Upper lobe of left lung (tissue), 4 donors: Measurements from ENCODE around the gene PRDM16.

Experiments
- POLR2A ChIP-seq, 4 donors: fragments of 450-650 bp; IDR thresholded peaks; one replicate each; pipeline ENCODE4 v1.5.1; 2016 to 2017; ENCODE audit warnings: antibody characterized with exemption in 4 of 4, mild to moderate bottlenecking in 2 of 4
- POLR2AphosphoS5 ChIP-seq, 2 donors: sonication (generic); formaldehyde crosslinking; IDR thresholded peaks; one replicate each; pipeline ENCODE4 v1.5.1; 2017; ENCODE audit warnings: antibody characterized with exemption in 2 of 2
- TF ChIP-seq, protein P1 (sequence below), 6 experiments: fragments of 450-650 bp in 4 of 6; fragments of 200-600 bp in 2 of 6; sonication (generic) in 2 of 6; IDR thresholded peaks; one replicate each; pipeline ENCODE4 v1.5.1; 2016 to 2019; ENCODE audit warnings: antibody characterized with exemption in 6 of 6

DNA sequence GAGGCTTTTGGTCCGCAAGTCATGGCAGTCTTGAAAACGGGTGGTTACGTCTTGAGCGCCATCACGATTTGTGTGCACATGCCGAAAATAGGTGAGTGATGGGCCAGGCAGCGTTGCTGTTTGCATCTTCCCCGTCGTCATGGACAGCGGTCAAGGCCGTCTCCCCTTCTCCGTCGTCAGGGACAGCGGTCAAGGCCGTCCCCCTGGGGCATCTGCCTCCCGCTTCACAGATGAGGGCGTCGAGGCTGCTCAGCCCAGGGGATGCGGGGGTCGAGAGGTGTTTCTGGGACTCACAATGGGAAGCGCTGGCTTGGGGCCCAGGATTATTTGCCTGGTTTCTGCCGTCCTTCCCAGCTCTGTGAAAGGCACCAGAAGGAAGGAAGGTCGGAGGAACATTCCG, 162.2 kb downstream of the PRDM16 start:
- TF ChIP-seq, protein P1, sequence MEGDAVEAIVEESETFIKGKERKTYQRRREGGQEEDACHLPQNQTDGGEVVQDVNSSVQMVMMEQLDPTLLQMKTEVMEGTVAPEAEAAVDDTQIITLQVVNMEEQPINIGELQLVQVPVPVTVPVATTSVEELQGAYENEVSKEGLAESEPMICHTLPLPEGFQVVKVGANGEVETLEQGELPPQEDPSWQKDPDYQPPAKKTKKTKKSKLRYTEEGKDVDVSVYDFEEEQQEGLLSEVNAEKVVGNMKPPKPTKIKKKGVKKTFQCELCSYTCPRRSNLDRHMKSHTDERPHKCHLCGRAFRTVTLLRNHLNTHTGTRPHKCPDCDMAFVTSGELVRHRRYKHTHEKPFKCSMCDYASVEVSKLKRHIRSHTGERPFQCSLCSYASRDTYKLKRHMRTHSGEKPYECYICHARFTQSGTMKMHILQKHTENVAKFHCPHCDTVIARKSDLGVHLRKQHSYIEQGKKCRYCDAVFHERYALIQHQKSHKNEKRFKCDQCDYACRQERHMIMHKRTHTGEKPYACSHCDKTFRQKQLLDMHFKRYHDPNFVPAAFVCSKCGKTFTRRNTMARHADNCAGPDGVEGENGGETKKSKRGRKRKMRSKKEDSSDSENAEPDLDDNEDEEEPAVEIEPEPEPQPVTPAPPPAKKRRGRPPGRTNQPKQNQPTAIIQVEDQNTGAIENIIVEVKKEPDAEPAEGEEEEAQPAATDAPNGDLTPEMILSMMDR (IDR thresholded peaks at IDR 0.05): no peak
- TF ChIP-seq POLR2AphosphoS5 (IDR thresholded peaks at IDR 0.05): no peak
- no peak for TF ChIP-seq POLR2A (IDR thresholded peaks at IDR 0.05)
